Measurements from ENCODE around the gene PRDM16. TPM values are rescaled to one million over a fixed set of nuclear protein-coding genes. Genes with fewer than 3 reads are reported as not detected.

Gene PRDM16
- total RNA-seq, 1 donor from 2014 or later: not detected

GRCh38 chr1:3138623-3139151 is 69.7 kb downstream of the PRDM16 start:
- DNase-seq (ENCODE audit: low read depth): no peak

GRCh38 chr1:3139451-3139852 is 70.4 kb downstream of the PRDM16 start:
- DNase-seq (ENCODE audit: low read depth): no peak

GRCh38 chr1:3139871-3140361 is 70.9 kb downstream of the PRDM16 start:
- no peak for DNase-seq (ENCODE audit: low read depth)

GRCh38 chr1:3140437-3140836 is 71.4 kb downstream of the PRDM16 start:
- no peak for DNase-seq (ENCODE audit: low read depth)

GRCh38 chr1:3141129-3141528 is 72.1 kb downstream of the PRDM16 start:
- no peak for DNase-seq (ENCODE audit: low read depth)

GRCh38 chr1:3141836-3142235 is 72.8 kb downstream of the PRDM16 start:
- DNase-seq (ENCODE audit: low read depth): no peak

- DNase-seq (ENCODE audit: low read depth): no peak
These were observed 73.2 kb downstream of the PRDM16 start for GRCh38 chr1:3142236-3142635.

GRCh38 chr1:3142751-3143150 is 73.7 kb downstream of the PRDM16 start:
- DNase-seq (ENCODE audit: low read depth): no peak

- no peak for DNase-seq (ENCODE audit: low read depth)
These were observed 76.7 kb downstream of the PRDM16 start for GRCh38 chr1:3145532-3146325.

GRCh38 chr1:3146458-3146857 is 77.5 kb downstream of the PRDM16 start:
- DNase-seq (ENCODE audit: low read depth): no peak

GRCh38 chr1:3146907-3147306 is 77.9 kb downstream of the PRDM16 start:
- no peak for DNase-seq (ENCODE audit: low read depth)

- no peak for DNase-seq (ENCODE audit: low read depth)
These were observed 79.2 kb downstream of the PRDM16 start for GRCh38 chr1:3148171-3148570.

GRCh38 chr1:3149277-3149676 is 80.3 kb downstream of the PRDM16 start:
- no peak for DNase-seq (ENCODE audit: low read depth)

- no peak for DNase-seq (ENCODE audit: low read depth)
These were observed 82.5 kb downstream of the PRDM16 start for GRCh38 chr1:3151456-3151855.

GRCh38 chr1:3152143-3152542 is 83.1 kb downstream of the PRDM16 start:
- DNase-seq (ENCODE audit: low read depth): no peak

GRCh38 chr1:3153197-3153596 is 84.2 kb downstream of the PRDM16 start:
- DNase-seq (ENCODE audit: low read depth): no peak

- no peak for DNase-seq (ENCODE audit: low read depth)
These were observed 85.1 kb downstream of the PRDM16 start for GRCh38 chr1:3153902-3154795.

- DNase-seq (ENCODE audit: low read depth): no peak
These were observed 86.3 kb downstream of the PRDM16 start for GRCh38 chr1:3155056-3155925.

GRCh38 chr1:3155926-3156220 is 86.9 kb downstream of the PRDM16 start:
- DNase-seq (ENCODE audit: low read depth): no peak

- no peak for DNase-seq (ENCODE audit: low read depth)
These were observed 87.9 kb downstream of the PRDM16 start for GRCh38 chr1:3156936-3157335.

GRCh38 chr1:3158347-3158746 is 89.3 kb downstream of the PRDM16 start:
- DNase-seq (ENCODE audit: low read depth): no peak
